ENCODE results near the gene RNF220.
A peak's percentile ranks its signal among the peaks of the same experiment; 100 is the strongest.

The RNF220 gene

DNA sequence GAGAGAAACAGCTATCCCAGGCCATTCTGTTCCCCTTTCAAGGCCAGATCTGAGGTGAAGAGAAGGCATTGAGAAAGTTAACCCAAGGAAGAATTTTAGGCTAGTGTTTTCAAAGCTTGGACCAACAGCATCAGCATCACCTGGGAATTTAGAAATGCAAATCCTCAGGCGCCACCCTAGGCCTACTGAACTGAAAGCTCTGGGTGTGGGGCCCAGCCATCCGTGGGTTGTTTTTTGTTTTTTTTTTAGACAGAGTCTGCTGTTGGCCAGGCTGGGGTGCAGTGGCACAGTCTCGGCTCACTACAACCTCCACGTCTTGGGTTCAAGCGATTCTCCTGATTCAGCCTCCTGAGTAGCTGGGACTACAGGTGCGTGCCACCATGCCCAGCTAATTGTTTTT is 98.6 kb downstream of the RNF220 start:
- TF ChIP-seq POLR2A (IDR thresholded peaks at IDR 0.05; ENCODE audit: low read depth, low read length) = no peak
- FAIRE-seq = no peak
- no peak for DNase-seq (ENCODE audit: insufficient read length, low spot score)

DNA sequence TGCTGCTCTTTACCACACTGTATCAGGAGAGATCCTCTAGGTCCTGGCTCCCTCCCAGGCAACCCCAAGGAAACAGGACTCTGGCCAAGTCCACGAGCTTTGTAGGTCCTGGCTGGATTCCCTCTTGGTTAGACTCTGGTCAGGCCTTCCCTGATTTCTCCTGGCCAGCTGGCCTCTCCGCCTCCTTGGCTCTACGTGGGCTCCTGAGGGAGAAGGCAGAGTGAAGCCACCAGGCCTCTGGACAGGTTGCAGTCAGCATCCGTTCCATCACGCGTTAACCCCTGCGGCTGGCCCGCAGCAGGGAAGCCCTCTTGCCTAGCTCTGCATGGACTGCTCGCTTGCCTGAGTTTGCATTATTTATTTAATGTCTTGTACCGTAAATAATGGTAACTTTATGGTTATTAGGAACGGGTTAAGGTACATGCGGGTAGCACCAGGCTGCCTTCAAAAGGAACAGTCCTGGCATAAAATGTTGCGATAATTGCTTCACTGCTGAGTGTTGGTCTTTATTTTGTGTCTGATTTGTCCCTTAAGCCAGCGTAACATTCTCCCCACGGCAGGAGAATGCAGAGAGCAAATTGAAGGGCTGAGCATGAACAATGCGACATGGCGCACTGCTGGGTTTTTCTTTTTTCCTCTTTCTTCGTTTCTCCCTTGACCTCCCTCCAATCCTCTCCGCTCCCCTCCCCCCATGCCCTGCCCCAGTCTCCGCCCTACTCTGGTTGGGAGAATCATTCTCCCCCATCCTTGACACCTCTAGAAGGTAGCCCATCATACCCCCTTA is 100.3 kb downstream of the RNF220 start:
- no peak for FAIRE-seq
- no peak for TF ChIP-seq POLR2A (IDR thresholded peaks at IDR 0.05; ENCODE audit: low read depth, low read length)
- no peak for DNase-seq (ENCODE audit: insufficient read length, low spot score)

DNA sequence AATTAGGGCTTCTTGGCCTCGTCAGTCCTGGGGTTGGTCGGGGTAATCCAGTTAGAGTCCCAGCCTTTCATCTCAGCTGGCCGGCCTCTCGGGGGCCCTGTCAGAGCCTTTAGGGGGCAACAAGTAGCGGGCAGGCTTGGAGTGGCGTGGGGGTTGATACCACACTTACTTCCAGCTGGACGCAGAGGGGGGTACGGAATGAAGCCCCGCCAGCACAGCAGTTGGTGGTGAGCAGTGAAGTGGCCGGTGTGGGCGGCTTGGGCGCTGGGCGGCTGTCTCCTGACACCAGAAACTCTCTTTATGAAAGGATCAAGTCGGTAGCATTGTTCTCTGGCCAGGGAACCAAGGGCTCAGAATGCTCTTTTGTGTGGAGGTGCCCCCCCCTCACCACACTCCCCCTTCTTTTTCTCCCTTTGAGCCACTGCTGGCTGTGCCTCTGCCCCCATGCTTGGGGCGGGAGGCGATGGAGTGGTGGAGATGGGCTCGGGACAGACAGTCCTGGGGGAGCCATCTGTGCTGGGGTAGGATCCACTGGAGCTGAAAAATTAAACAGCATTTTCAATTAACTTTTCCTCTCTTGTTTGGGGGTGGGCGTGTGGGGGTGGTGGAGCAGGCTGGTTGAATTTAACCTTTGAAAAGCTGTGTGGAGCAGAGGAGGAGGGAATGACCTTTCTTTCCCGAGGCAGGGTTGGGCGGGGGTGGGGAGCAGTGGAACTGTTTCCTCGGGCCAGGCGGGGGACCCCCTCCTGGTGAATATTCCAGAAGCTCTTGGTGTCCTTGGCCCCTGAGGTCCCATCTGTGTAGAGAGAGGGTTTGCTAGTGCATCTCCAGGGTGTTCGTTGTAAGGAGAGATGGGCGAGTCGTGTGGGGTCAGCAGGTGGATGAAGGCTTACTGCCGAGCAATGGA is 102.7 kb downstream of the RNF220 start:
- no peak for TF ChIP-seq POLR2A (IDR thresholded peaks at IDR 0.05; ENCODE audit: low read depth, low read length)
- DNase-seq (ENCODE audit: insufficient read length, low spot score) (no peak), FAIRE-seq (no peak)

DNA sequence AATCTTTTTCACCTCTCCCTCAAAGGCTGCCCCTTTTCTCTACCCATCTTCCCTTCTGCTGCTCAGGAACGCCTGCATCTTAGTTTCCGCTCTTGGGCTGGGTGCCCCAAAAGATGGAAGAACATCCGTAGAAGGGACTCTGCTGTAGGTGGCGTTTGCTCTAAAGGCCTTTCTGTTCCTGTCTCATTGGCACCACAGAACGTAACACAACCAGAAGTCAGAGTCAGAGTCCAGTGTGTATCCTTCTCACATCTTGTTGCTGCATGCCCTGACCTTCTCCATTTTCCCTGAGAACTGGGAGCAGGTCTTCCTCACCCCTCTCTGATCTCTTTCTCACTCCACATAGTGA is 103.3 kb downstream of the RNF220 start:
- no peak for DNase-seq (ENCODE audit: insufficient read length, low spot score)
- TF ChIP-seq POLR2A (IDR thresholded peaks at IDR 0.05; ENCODE audit: low read depth, low read length) = no peak
- FAIRE-seq = no peak

DNA sequence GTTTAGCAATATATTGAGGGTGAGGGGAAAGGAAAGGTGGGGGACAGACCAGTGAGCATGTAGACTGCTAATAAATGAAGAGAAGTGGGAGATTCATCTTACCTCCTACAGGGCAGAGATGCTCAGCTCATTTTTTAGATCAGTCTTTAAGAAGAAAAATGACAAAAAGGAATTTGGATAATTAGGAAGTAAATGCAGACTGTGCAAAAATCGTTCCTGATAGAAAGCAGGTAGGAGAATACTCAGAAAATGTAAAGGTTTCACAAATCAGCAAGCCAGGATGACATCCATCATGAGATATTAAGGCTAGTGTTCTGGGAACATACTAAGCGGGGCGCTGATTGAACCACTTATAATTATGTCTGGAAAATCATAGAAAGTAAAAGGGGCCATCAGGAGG is 106.3 kb downstream of the RNF220 start:
- DNase-seq (ENCODE audit: insufficient read length, low spot score) (no peak), FAIRE-seq (no peak)
- TF ChIP-seq POLR2A (IDR thresholded peaks at IDR 0.05; ENCODE audit: low read depth, low read length) = no peak

DNA sequence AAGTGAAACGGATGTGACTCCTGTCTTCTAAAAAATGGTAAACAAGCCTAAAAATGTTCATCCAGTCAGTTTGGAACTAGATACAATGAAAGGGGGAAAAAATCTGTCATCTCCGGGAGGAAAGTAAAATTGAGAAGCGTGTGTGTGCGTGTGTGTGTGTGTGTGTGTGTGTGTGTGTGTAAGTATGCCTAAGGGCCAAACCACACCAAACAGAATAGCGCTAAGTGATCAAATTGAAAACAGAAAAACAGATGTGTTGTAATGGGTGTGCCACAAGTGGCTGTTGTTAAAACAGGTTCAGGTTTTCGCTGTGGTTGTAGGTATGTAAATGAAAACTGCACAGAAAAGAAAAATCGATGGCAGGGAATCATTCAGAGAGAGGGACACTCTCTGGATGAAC is 106.7 kb downstream of the RNF220 start:
- no peak for FAIRE-seq
- TF ChIP-seq POLR2A (IDR thresholded peaks at IDR 0.05; ENCODE audit: low read depth, low read length) = no peak
- no peak for DNase-seq (ENCODE audit: insufficient read length, low spot score)

DNA sequence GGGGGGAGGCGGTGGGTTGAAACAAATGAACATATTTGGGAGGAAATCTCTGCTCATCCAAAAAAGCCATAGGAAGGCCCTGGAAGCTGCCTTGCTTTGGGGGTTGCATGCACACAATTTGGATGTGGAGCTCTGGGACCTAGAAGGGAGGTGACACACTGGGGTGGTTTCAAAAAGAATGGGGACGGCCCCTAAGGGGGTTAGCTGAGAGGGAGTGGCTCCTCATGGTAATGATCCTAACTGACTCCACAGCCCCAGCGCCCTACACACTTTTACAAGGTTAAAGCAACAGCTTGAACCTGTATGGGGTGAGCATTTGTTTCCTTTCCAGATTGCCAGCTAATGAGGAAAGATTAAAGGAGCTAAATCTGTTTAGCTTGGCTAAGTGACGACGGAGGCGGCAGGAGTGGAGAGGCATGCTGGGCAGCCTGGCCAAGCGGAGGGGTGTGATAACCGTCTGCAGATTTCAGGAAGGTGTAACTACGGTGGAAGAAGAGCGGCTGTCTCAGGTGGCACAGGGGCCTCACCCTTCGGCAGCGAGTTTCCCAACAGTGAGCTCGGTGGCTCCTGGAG is 107.3 kb downstream of the RNF220 start:
- TF ChIP-seq POLR2A (IDR thresholded peaks at IDR 0.05; ENCODE audit: low read depth, low read length) = no peak
- DNase-seq (ENCODE audit: insufficient read length, low spot score) = no peak
- FAIRE-seq = no peak

DNA sequence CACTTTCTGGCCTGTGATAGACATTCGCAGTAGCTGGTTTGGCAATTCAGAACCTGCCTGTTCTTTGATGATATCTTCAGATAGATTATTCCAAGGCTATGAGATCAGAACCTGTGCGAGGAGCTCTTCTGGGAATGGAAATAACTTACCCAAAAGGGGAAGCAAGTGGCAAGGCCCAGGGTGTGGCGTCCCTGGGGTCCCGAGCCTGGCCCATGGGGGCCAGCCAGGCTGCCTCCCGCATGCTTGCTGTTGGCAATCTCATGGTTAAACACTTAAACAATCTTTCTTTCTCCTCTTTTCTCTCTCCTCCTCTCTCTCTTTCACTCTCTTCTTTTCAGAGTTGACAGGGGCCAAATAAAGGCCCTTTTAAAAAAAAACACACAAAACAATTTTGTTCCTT is 108.1 kb downstream of the RNF220 start:
- DNase-seq (ENCODE audit: insufficient read length, low spot score) (no peak), FAIRE-seq (no peak)
- no peak for TF ChIP-seq POLR2A (IDR thresholded peaks at IDR 0.05; ENCODE audit: low read depth, low read length)

DNA sequence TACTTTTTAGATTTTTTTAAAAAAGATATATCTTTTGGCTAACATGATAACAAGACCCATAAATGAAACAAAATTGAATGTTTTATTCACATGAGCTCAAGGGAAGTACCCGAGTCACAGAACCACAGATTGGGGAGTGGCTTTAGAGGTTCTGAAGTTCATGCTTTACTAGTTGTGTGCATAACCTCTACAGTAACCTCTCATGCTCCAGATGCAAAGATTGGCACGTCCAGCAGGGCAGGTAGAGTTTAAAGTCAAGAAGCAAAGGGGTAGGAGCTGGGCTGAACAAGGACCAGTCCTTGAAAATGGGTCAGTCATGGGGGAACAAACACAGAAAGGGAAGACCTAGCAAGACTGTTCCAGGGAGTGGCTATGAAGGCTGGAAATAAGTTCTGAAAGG is 109.6 kb downstream of the RNF220 start:
- DNase-seq (ENCODE audit: insufficient read length, low spot score) (no peak), FAIRE-seq (no peak)
- no peak for TF ChIP-seq POLR2A (IDR thresholded peaks at IDR 0.05; ENCODE audit: low read depth, low read length)

DNA sequence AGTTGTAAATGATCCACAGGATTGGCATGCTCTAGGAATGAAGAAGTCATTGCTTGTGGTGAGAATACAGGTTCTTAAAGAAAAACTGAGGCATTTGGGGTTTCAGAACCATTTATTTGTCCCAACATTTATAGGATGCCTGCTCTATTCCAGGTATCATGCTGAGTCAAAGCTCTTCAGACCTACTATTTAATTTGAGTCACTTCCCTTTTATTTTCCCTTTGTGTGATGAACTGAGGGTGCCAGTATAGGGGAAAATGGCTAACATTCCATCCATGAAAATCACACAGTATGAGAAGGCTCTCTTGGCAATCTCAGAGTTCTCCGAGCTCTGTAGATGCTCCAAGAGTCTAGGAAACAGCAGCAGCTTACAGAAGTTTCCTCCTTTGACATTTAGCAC is 110.4 kb downstream of the RNF220 start:
- DNase-seq (ENCODE audit: insufficient read length, low spot score) (peak; percentile 33), FAIRE-seq (peak; percentile 27)
- TF ChIP-seq POLR2A (IDR thresholded peaks at IDR 0.05; ENCODE audit: low read depth, low read length) = no peak

DNA sequence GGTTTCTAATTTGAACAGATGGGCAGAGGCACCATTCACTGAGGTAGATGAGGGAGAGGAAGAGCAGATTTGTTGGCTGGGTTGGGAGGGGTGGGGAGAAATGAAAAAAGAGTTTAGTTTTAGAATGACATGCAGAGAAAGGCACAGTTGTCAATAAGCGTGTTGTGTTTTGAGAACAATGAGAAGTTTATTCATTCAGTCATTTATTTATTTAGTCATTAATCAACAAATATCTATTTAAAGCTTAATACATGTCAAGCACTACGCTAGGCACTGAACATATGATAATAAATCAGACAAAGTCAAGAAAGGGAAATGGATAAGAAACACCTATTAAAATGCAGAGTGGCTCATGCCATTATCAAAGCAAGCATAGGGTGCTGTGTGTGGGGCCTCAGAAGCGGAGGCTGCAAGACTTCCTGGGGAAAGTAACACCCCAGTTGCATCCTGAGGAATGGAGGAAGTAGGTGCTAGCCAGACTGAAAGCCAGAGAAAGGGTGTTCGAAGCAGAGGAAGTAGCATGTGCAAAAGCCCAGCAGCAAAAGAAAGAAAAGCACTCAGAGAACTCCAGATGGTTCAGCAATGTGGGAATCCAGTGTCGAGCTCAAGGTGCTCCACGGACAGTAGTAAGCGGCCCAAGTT is 114.1 kb downstream of the RNF220 start:
- TF ChIP-seq POLR2A (IDR thresholded peaks at IDR 0.05; ENCODE audit: low read depth, low read length) = no peak
- DNase-seq (ENCODE audit: insufficient read length, low spot score) (no peak), FAIRE-seq (no peak)

DNA sequence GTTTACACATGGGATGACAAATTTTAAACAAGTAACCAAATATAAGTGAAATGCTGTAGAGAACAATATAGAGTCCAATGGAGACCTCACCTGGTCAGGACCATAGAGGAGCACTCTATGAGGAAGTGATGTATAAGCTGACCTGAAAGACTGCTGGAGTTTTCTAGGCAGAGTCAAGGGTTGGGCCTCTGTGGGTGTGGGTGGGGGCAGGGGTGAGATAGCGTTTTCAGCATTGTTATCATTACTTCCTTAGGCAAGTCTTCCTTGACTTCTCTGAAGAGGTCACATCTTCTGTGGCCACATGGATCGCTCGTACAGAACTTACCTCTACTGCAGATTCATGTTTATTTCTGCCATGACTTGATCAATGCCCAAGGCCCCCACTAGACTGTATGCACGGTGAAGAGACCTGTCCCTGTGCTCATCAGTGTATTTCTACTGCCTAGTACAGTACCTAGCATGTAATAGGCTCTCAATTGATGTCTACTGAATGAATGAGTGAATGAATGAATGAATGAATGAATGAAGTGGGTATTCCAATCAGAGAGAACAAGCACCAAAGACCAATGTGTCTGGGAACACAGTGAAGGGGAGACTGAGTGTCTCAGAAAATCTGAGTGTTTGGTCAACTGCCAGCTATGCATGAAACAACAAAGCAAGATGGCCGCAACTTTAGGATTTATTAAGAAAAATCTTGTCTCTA is 116.5 kb downstream of the RNF220 start:
- no peak for TF ChIP-seq POLR2A (IDR thresholded peaks at IDR 0.05; ENCODE audit: low read depth, low read length)
- FAIRE-seq (no peak), DNase-seq (ENCODE audit: insufficient read length, low spot score) (no peak)
